Measurements from ENCODE around the gene DCT.

Gene DCT

DNA sequence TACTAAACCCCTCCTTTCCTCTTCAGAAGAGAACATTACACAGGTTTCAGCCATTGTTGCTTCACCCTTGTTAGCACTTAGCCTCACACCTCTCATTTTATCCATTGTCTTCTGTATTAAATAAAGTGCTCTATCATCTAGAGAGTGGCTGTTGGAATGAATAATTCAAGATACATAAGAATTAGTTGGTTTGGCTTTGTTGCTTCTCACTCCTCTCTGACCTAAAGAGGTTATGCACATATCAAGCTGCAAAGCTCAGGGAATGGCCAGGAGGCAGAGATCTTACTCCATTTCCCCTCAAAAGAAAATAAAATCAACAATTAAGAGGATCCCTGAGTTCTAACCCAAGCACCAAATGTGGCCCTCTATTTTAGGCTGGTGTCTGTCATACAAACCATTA, 79.7 kb downstream of the DCT start:
- DNase-seq: no peak
- peaks cover 61% of the 10 kb centered on the region for H3K36me3 ChIP-seq
- no peak for TF ChIP-seq CTCF (IDR thresholded peaks at IDR 0.05; ENCODE audit: low read depth, low read length)
- no peak overlapping the region for H3K27ac ChIP-seq
- H3K4me3 ChIP-seq (ENCODE audit: low read depth, low read length): no peak overlapping the region
- H3K9me3 ChIP-seq (ENCODE audit: severe bottlenecking): peaks cover 2% of the 10 kb centered on the region
- H3K27me3 ChIP-seq (ENCODE audit: insufficient read depth, low read depth, severe bottlenecking): no peaks in the 10 kb centered on the region

- H3K9me3 ChIP-seq (ENCODE audit: severe bottlenecking): no peaks in the 10 kb centered on the region
- no peak for TF ChIP-seq CTCF (IDR thresholded peaks at IDR 0.05; ENCODE audit: low read depth, low read length)
- no peak overlapping the region for H3K27ac ChIP-seq
- H3K4me3 ChIP-seq (ENCODE audit: low read depth, low read length): no peak overlapping the region
- H3K36me3 ChIP-seq: peaks cover 31% of the 10 kb centered on the region
- no peak for DNase-seq
- no peaks in the 10 kb centered on the region for H3K27me3 ChIP-seq (ENCODE audit: insufficient read depth, low read depth, severe bottlenecking)
These were observed 83.6 kb downstream of the DCT start for GRCh38 chr13:94395860-94396259.

DNA sequence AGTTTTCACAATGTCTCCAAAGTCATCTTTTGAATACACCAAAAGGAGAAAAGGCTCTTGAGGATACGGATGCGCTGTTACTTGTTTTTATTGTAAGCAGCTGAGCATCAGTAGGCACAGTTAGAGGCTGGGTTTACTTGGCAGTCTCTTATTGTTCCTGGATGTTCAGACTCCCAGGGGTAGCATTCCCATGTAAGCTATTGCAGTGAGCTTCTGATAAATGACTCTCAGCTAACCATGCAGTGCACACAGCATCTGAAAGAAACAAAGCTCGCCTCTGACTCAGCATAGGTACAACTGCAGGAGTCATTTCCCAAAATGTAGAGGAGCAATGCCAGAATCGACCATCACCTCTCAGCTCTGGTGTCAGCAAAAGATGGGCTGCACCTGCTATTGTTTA, 84.8 kb downstream of the DCT start:
- no peak overlapping the region for H3K4me3 ChIP-seq (ENCODE audit: low read depth, low read length)
- DNase-seq: no peak
- H3K27me3 ChIP-seq (ENCODE audit: insufficient read depth, low read depth, severe bottlenecking): no peaks in the 10 kb centered on the region
- no peak overlapping the region for H3K27ac ChIP-seq
- H3K36me3 ChIP-seq: peaks cover 28% of the 10 kb centered on the region
- TF ChIP-seq CTCF (IDR thresholded peaks at IDR 0.05; ENCODE audit: low read depth, low read length): no peak
- no peaks in the 10 kb centered on the region for H3K9me3 ChIP-seq (ENCODE audit: severe bottlenecking)

DNA sequence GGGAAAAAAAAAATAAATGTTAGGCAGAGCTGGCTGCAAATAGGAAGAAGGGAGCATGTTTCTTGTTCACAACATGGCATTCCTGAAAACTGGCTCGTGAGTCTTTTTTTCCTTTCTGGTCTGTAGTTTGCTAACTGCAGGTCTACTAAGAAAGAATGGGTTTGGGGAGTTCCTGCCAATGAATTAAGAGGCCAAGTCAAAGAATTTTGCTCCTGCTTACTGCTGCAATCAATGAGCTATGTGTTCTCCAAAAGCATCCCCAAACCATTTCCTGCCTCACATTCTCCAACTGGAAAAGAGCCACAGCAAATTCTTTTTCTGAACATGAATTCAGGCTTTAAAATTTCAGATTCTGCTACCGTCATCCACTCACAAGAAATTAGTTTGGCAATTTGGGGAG, 88.6 kb downstream of the DCT start:
- Histone ChIP-seq H3K27ac (no peak overlapping the region), H3K27me3 (ENCODE audit: insufficient read depth, low read depth, severe bottlenecking) (no peaks in the 10 kb centered on the region), H3K36me3 (peaks cover 39% of the 10 kb centered on the region), H3K9me3 (ENCODE audit: severe bottlenecking) (peaks cover 1% of the 10 kb centered on the region), H3K4me3 (ENCODE audit: low read depth, low read length) (no peak overlapping the region)
- no peak for TF ChIP-seq CTCF (IDR thresholded peaks at IDR 0.05; ENCODE audit: low read depth, low read length)
- DNase-seq: no peak

DNA sequence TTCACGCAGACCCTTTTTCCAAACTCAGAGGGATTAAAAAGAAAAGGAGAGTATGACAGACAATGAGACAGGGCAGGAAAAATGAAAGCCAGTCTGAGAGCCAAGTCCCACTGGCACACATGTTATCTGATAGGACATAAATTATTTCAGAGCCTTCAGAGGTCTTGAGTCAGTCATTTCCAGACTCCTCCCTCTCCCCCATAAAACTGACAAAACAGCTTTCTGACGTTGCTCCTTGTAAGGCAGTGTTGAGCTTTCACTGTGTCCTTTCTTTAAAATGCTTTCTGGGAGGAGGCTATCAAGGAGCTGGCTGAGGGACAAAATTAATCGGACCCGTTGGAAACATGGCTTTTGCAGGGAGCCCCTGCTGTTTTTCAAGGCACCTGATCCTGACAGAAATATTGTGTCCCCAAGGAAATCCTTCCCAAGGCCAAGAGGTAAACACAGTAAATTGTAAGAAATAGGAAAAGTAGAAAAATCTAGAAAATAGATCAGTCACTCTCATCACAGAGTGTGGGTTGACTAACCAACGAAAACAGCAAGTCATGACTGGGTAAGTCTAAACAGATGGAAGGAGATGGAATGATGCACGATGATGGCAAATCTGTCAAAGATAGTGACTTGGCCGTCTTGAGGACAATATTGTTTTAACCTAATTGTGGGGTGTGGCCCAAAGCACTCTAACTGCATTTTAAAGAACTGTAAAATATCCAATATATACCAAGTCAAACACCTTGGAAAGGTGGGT, 89.7 kb downstream of the DCT start:
- Histone ChIP-seq H3K4me3 (ENCODE audit: low read depth, low read length) (no peak overlapping the region), H3K27me3 (ENCODE audit: insufficient read depth, low read depth, severe bottlenecking) (no peaks in the 10 kb centered on the region), H3K27ac (no peak overlapping the region), H3K36me3 (peaks cover 40% of the 10 kb centered on the region), H3K9me3 (ENCODE audit: severe bottlenecking) (peaks cover 3% of the 10 kb centered on the region)
- DNase-seq: no peak
- TF ChIP-seq CTCF (IDR thresholded peaks at IDR 0.05; ENCODE audit: low read depth, low read length): no peak

- Histone ChIP-seq H3K27ac (no peak overlapping the region), H3K27me3 (ENCODE audit: insufficient read depth, low read depth, severe bottlenecking) (no peaks in the 10 kb centered on the region), H3K4me3 (ENCODE audit: low read depth, low read length) (no peak overlapping the region), H3K36me3 (peaks cover 49% of the 10 kb centered on the region), H3K9me3 (ENCODE audit: severe bottlenecking) (peaks cover 6% of the 10 kb centered on the region)
- no peak for TF ChIP-seq CTCF (IDR thresholded peaks at IDR 0.05; ENCODE audit: low read depth, low read length)
- no peak for DNase-seq
These were observed 92.4 kb downstream of the DCT start for GRCh38 chr13:94387047-94387446.
